ENCODE data around the gene LYPD3.

GRCh38 chr19:43481701-43482100 is 16.3 kb upstream of the LYPD3 start:
- TF ChIP-seq CTCF (IDR thresholded peaks at IDR 0.05) (no peak), POLR2A (IDR thresholded peaks at IDR 0.05) (no peak)
